DMS79 treated with DMSO at 0.1 percent for 48 hours (cell line): ENCODE measurements around the gene IQSEC1.

Experiments used
- DNase-seq: peaks from one replicate; lab custom pipeline; 2025; lab: John Stamatoyannopoulos, UW

IQSEC1 gene

GRCh38 chr3:12967606-12968351 is 105.5 kb downstream of the IQSEC1 start:
- DNase-seq, result no peak

- no peak for DNase-seq
These were observed 106.2 kb downstream of the IQSEC1 start for GRCh38 chr3:12966847-12967605.

GRCh38 chr3:12965999-12966846 is 107.0 kb downstream of the IQSEC1 start:
- DNase-seq, result no peak

- DNase-seq, result peak; percentile 14
These were observed 108.3 kb downstream of the IQSEC1 start for GRCh38 chr3:12964711-12965612.

GRCh38 chr3:12963922-12964701 is 109.1 kb downstream of the IQSEC1 start:
- peak; percentile 81 for DNase-seq

- DNase-seq, result no peak
These were observed 109.9 kb downstream of the IQSEC1 start for GRCh38 chr3:12963231-12963896.

GRCh38 chr3:12962292-12962691 is 110.9 kb downstream of the IQSEC1 start:
- no peak for DNase-seq

GRCh38 chr3:12961697-12962036 is 111.6 kb downstream of the IQSEC1 start:
- no peak for DNase-seq

- DNase-seq, result no peak
These were observed 112.1 kb downstream of the IQSEC1 start for GRCh38 chr3:12961007-12961696.

GRCh38 chr3:12960497-12960896 is 112.7 kb downstream of the IQSEC1 start:
- DNase-seq, result no peak

GRCh38 chr3:12959838-12960378 is 113.3 kb downstream of the IQSEC1 start:
- no peak for DNase-seq

GRCh38 chr3:12959410-12959809 is 113.8 kb downstream of the IQSEC1 start:
- DNase-seq, result no peak

GRCh38 chr3:12957824-12958792 is 115.1 kb downstream of the IQSEC1 start:
- no peak for DNase-seq

GRCh38 chr3:12957339-12957738 is 115.9 kb downstream of the IQSEC1 start:
- no peak for DNase-seq

- no peak for DNase-seq
These were observed 116.9 kb downstream of the IQSEC1 start for GRCh38 chr3:12956316-12956660.

- DNase-seq, result no peak
These were observed 117.4 kb downstream of the IQSEC1 start for GRCh38 chr3:12955651-12956315.

GRCh38 chr3:12954891-12955650 is 118.2 kb downstream of the IQSEC1 start:
- DNase-seq, result peak; percentile 14
